ENCODE data around the gene PPP1R3A. TPM values are rescaled to one million over a fixed set of nuclear protein-coding genes. Genes with fewer than 3 reads are reported as not detected.

Gene PPP1R3A
- total RNA-seq, 2 donors from 2014 or later, result not detected

DNA sequence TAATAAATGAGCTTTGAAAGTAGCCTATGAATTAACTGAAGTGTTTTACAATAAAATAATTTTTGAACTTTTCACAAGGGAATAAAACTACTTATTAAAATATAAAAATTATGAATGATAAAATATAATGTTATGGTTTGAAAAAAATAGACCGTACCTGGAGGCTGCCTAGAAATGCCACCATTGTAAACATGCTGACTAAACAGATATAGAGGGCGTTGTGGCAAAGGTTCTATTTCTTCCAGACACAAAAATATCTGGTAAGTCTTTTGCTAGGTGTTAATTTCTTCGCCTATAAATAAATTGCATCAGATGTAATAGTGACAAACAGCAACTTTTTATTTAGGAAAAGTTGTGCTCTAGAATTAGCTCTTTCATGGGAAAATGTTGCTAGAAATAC, 11.2 kb downstream of the PPP1R3A start:
- no peak overlapping the region for H3K4me3 Mint-ChIP-seq
- H3K27me3 Mint-ChIP-seq, result no peaks in the 10 kb centered on the region
- no peak overlapping the region for H3K27ac Mint-ChIP-seq
- no peaks in the 10 kb centered on the region for H3K36me3 Mint-ChIP-seq (ENCODE audit: low read depth)
- H3K4me1 Mint-ChIP-seq, result no peaks in the 10 kb centered on the region
- no peak for ATAC-seq (replicated peaks)
- no peaks in the 10 kb centered on the region for H3K9me3 Mint-ChIP-seq

DNA sequence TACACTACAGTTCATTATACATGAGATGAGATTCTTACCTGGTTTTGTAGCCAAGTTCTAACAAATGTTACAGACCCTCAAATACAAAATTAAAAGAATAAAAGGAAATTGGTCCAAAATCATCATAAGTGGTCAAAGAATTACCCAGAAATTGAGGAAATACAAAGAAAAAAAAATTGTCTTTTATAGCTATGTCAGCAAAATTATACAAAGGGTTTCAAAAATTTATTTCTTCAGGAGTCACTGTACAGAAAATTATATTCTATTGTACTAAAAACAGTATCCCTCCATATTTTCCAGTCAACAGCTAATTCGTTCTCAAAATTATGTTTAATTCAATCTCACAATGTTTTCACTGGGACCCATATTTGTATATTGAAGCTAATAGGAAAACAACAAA, 14.3 kb downstream of the PPP1R3A start:
- no peaks in the 10 kb centered on the region for H3K9me3 Mint-ChIP-seq
- H3K27me3 Mint-ChIP-seq, result no peaks in the 10 kb centered on the region
- no peaks in the 10 kb centered on the region for H3K36me3 Mint-ChIP-seq (ENCODE audit: low read depth)
- H3K27ac Mint-ChIP-seq, result no peak overlapping the region
- no peaks in the 10 kb centered on the region for H3K4me1 Mint-ChIP-seq
- H3K4me3 Mint-ChIP-seq, result no peak overlapping the region
- no peak for ATAC-seq (replicated peaks)

GRCh38 chr7:113892818-113893217, 26.0 kb downstream of the PPP1R3A start:
- Mint-ChIP-seq H3K9me3 (no peaks in the 10 kb centered on the region), H3K4me3 (no peak overlapping the region), H3K36me3 (ENCODE audit: low read depth) (no peaks in the 10 kb centered on the region), H3K4me1 (no peaks in the 10 kb centered on the region), H3K27me3 (no peaks in the 10 kb centered on the region), H3K27ac (no peak overlapping the region)
- no peak for ATAC-seq (replicated peaks)

GRCh38 chr7:113891828-113892227, 27.0 kb downstream of the PPP1R3A start:
- Mint-ChIP-seq H3K4me3 (no peak overlapping the region), H3K27me3 (no peaks in the 10 kb centered on the region), H3K36me3 (ENCODE audit: low read depth) (no peaks in the 10 kb centered on the region), H3K27ac (no peak overlapping the region), H3K4me1 (no peaks in the 10 kb centered on the region), H3K9me3 (no peaks in the 10 kb centered on the region)
- ATAC-seq (replicated peaks), result no peak

DNA sequence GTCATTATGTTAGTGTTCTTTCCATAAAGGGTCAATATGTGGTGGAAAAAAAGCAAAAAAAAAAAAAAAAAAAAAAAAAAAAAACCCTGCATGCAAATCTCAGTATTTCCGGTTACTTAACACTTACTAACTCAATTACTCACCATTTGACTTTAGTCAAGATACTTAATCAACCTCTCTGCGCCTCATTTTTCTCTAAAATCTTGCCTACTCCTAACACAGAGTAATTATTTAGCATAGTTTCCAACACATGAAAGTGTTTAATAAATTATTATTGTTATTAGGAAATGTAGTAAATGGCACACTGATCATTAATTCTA, 27.8 kb downstream of the PPP1R3A start:
- no peak overlapping the region for H3K4me3 Mint-ChIP-seq
- ATAC-seq (replicated peaks), result no peak
- no peaks in the 10 kb centered on the region for H3K4me1 Mint-ChIP-seq
- no peaks in the 10 kb centered on the region for H3K27me3 Mint-ChIP-seq
- no peak overlapping the region for H3K27ac Mint-ChIP-seq
- H3K9me3 Mint-ChIP-seq, result no peaks in the 10 kb centered on the region
- H3K36me3 Mint-ChIP-seq (ENCODE audit: low read depth), result no peaks in the 10 kb centered on the region

DNA sequence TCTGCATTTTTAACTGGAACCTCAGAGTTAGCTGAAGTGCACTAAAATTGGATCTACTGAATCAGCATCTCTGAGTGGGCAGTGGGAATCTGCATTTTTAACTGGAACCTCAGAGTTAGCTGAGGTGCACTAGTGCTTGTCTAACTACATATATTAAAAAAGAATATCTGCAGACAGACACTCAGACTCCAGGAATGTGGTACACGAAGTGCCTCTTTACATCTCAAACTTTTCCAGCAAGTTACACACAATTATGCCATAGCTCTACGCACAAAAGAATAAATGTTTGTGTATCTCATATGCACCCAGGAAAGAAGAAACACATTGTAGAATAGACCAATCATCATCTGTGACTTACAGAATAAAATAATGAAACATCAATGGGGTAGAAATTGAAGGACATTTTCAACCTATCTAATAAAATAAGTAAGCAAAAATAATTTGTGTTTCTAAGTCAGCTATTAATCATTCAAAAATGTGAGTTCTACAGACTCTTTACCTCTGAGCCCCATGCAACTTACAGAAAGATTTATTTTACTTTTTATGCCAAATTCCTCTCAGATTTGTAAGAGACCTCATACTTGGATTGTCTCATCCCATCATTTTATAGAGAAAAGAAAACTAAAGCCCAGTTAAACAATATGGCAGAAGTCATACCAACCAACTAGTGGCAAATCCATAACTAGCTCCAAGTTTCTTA, 28.3 kb downstream of the PPP1R3A start:
- Mint-ChIP-seq H3K27ac (no peak overlapping the region), H3K4me3 (no peak overlapping the region), H3K36me3 (ENCODE audit: low read depth) (no peaks in the 10 kb centered on the region), H3K27me3 (no peaks in the 10 kb centered on the region), H3K4me1 (no peaks in the 10 kb centered on the region), H3K9me3 (no peaks in the 10 kb centered on the region)
- ATAC-seq (replicated peaks), result no peak

DNA sequence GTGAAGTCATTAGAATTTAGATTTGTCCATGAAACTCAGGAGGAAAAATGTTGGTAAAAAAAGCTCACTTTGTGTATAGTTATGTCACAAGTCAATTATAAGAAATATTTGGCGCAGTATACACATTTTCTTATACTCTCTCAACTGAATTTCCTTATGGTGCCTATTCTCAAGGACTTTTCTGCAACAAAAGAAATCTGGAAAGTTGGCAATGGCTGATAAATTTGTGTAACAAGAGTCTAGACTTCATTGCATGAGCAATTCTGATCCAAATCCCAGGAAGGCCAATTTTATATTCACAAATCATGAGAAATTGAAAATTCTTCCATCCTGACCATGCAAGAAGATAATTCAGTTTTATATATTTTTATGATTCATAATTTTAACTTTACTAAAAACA, 35.7 kb downstream of the PPP1R3A start:
- no peaks in the 10 kb centered on the region for H3K27me3 Mint-ChIP-seq
- no peaks in the 10 kb centered on the region for H3K4me1 Mint-ChIP-seq
- H3K36me3 Mint-ChIP-seq (ENCODE audit: low read depth), result no peaks in the 10 kb centered on the region
- no peak for ATAC-seq (replicated peaks)
- no peak overlapping the region for H3K27ac Mint-ChIP-seq
- H3K4me3 Mint-ChIP-seq, result no peak overlapping the region
- H3K9me3 Mint-ChIP-seq, result no peaks in the 10 kb centered on the region

GRCh38 chr7:113880559-113880958, 38.2 kb downstream of the PPP1R3A start:
- no peak for ATAC-seq (replicated peaks)
- Mint-ChIP-seq H3K27ac (no peak overlapping the region), H3K9me3 (no peaks in the 10 kb centered on the region), H3K4me3 (no peak overlapping the region), H3K4me1 (no peaks in the 10 kb centered on the region), H3K27me3 (no peaks in the 10 kb centered on the region), H3K36me3 (ENCODE audit: low read depth) (no peaks in the 10 kb centered on the region)

- Mint-ChIP-seq H3K4me1 (no peaks in the 10 kb centered on the region), H3K27ac (no peak overlapping the region), H3K36me3 (ENCODE audit: low read depth) (no peaks in the 10 kb centered on the region), H3K9me3 (no peaks in the 10 kb centered on the region), H3K4me3 (no peak overlapping the region), H3K27me3 (no peaks in the 10 kb centered on the region)
- no peak for ATAC-seq (replicated peaks)
Measured at GRCh38 chr7:113878394-113878992, 40.3 kb downstream of the PPP1R3A start.

GRCh38 chr7:113875224-113875623, 43.6 kb downstream of the PPP1R3A start:
- ATAC-seq (replicated peaks), result no peak
- no peak overlapping the region for H3K4me3 Mint-ChIP-seq

DNA sequence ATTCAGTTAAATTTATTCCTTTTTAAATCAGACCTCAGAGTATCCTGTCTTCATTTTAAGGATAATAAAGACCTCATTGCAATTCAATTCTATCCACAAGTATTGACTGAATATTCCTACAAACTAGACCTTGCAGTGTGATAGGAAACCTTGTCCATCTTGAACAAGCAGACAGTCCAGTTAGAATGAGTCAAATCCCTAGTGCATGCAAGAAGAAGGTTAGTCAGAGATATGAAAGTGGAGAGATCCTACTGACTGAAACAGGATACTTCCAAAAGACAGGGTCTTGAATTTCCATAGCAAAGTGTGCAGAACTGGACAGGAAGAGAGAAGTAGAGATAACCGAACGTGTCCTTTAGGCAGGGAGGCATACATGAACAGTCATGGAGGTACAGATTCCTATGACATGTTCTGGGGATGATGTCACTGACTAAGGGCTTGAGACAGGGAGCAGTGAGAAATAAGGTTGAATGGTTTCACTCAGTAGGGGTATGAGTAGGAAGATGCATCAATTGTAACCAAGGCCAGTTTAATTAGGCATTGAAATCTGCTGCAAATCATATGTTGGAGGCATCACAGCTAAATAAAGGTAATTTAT, 45.2 kb downstream of the PPP1R3A start:
- Mint-ChIP-seq H3K36me3 (ENCODE audit: low read depth) (no peaks in the 10 kb centered on the region), H3K27me3 (no peaks in the 10 kb centered on the region), H3K27ac (no peak overlapping the region), H3K9me3 (no peaks in the 10 kb centered on the region), H3K4me1 (no peaks in the 10 kb centered on the region), H3K4me3 (no peak overlapping the region)
- ATAC-seq (replicated peaks), result no peak

More at GRCh38 chr7:113875224-113875623, 43.6 kb downstream of the PPP1R3A start:
- Mint-ChIP-seq H3K4me1 (no peaks in the 10 kb centered on the region), H3K36me3 (ENCODE audit: low read depth) (no peaks in the 10 kb centered on the region), H3K9me3 (no peaks in the 10 kb centered on the region), H3K27ac (no peak overlapping the region), H3K27me3 (no peaks in the 10 kb centered on the region)

GRCh38 chr7:113872981-113873380, 45.8 kb downstream of the PPP1R3A start:
- no peak for ATAC-seq (replicated peaks)
- Mint-ChIP-seq H3K9me3 (no peaks in the 10 kb centered on the region), H3K4me1 (no peaks in the 10 kb centered on the region)

GRCh38 chr7:113867325-113867724, 51.5 kb downstream of the PPP1R3A start:
- H3K4me3 Mint-ChIP-seq, result no peak overlapping the region
- H3K36me3 Mint-ChIP-seq (ENCODE audit: low read depth), result no peaks in the 10 kb centered on the region
- no peak overlapping the region for H3K27ac Mint-ChIP-seq
- no peaks in the 10 kb centered on the region for H3K4me1 Mint-ChIP-seq
- H3K27me3 Mint-ChIP-seq, result no peaks in the 10 kb centered on the region
- no peaks in the 10 kb centered on the region for H3K9me3 Mint-ChIP-seq
- ATAC-seq (replicated peaks), result no peak

More at GRCh38 chr7:113872981-113873380, 45.8 kb downstream of the PPP1R3A start:
- Mint-ChIP-seq H3K27me3 (no peaks in the 10 kb centered on the region), H3K27ac (no peak overlapping the region), H3K36me3 (ENCODE audit: low read depth) (no peaks in the 10 kb centered on the region), H3K4me3 (no peak overlapping the region)

DNA sequence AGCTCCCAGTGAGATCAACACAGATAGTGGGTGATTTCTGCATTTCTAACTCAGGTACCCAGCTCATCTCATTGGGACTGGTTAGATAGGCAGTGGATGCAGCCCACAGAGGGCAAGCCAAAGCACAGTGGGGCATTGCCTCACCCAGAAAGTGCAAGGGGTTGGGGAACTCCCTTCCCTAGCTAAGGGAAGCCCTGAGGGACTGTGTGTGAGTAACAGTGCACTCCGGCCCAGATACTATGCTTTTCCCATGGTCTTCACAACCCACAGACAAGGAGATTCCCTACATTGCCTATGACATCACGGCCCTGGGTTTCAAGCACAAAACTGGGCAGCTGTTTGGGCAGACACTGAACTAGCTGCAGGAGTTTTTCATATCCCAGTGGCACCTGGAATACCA, 62.8 kb downstream of the PPP1R3A start:
- H3K36me3 Mint-ChIP-seq (ENCODE audit: low read depth), result no peaks in the 10 kb centered on the region
- peaks cover 5% of the 10 kb centered on the region for H3K9me3 Mint-ChIP-seq
- no peaks in the 10 kb centered on the region for H3K27me3 Mint-ChIP-seq
- no peak for ATAC-seq (replicated peaks)
- H3K4me1 Mint-ChIP-seq, result no peaks in the 10 kb centered on the region
- H3K27ac Mint-ChIP-seq, result no peak overlapping the region
- H3K4me3 Mint-ChIP-seq, result no peak overlapping the region

DNA sequence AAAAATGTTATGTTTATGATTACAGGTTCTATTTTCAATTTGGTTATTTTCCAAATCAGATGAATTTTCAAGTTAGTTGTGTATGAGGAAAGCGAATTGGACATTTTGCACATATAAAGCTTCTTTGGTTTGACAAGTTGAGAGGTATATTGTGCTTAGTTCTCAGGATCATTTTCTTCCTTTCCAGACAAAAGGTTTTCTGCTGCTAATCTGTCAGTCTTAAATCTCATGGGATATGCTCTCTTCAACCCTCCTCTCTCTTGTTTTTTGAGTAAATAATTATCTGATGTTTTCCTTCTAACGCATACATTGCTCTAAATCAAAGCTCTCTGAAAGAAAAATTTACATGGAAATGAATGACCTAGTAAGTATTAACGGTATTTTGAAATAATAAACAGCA, 77.9 kb downstream of the PPP1R3A start:
- H3K27ac Mint-ChIP-seq, result no peak overlapping the region

More for the DNA sequence above, 77.9 kb downstream of the PPP1R3A start:
- no peak overlapping the region for H3K4me3 Mint-ChIP-seq
- ATAC-seq (replicated peaks), result no peak
- H3K4me1 Mint-ChIP-seq, result no peaks in the 10 kb centered on the region
- H3K36me3 Mint-ChIP-seq (ENCODE audit: low read depth), result no peaks in the 10 kb centered on the region
- H3K9me3 Mint-ChIP-seq, result no peaks in the 10 kb centered on the region
- H3K27me3 Mint-ChIP-seq, result no peaks in the 10 kb centered on the region

Data from activated T-helper 17 cell treated with anti-CD3 and anti-CD28 coated beads, Interleukin-2, amount 50 U/mL, for 72 hours (primary cell).